HG03520 (cell line): Measurements from ENCODE around the gene GRHPR.

ENCODE experiments used
- ATAC-seq: cut with Tn5 transposase; IDR thresholded peaks from one replicate; pipeline ENCODE4 v1.9.1; 2021; ENCODE audit warnings: mild to moderate bottlenecking, moderate library complexity; ENCODE audit not compliant: unreplicated experiment

Gene GRHPR

DNA sequence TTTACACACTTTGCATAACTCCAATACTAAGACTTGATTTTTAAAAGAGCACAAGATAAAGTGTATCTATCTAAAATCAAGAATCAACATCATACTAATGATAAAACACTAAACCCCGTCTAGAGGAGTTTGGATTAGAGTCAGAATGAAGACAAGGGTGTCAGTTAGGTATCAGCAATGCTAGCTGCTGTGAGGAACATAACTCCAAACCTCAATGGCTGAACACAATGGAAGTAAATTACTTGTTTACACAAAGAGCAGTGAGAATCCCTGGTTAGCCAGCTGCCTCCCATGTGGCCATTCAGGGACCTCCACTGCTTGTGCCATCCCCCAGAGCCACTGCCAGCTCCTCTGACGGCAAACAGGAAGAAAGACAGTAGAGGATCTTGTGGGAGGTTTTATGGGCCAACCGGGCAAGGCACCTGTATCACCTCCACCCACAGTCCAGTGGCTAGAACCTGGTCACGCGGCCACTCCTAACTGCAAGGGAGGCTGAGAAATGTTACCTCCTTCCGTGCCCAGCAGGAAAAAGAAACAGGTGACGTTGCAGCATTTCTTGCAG, 24.0 kb upstream of the GRHPR start:
- no peak for ATAC-seq

DNA sequence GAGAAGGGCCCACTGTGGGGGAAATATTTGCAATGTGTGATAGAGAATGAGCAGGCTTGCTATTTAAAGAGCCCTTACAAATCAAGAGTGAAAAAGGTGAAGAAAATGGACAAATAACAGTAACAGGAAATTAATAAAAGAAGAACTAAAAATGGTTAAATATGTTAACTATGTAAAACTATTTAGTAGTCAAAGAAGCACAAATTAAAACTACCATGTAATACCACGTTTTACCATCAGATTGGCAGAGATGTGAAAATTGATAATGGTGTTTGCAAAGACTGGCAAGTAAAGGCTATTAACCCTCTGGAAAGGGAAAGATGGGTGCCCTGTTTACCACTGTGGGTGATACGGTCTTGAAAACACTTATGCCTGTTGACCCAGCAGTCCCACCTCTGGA, 23.2 kb upstream of the GRHPR start:
- ATAC-seq = no peak

DNA sequence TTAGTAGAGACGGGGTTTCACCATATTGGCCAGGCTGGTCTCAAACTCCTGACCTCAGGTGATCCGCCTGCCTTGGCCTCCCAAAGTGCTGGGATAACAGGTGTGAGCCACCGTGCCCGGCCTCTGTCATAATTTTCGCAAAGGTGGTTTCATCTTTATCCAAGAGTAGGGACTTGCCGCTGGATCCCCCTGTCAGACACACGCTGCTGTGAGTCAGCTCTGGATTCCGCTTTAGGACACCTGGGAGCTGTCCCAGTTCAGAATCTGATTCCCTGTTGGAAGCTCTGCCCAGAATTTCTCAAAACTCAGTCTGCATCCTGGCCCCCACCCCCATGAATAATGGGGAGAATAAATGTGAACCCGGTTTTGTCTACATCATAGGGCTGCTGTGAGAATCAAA, 17.9 kb upstream of the GRHPR start:
- no peak for ATAC-seq

DNA sequence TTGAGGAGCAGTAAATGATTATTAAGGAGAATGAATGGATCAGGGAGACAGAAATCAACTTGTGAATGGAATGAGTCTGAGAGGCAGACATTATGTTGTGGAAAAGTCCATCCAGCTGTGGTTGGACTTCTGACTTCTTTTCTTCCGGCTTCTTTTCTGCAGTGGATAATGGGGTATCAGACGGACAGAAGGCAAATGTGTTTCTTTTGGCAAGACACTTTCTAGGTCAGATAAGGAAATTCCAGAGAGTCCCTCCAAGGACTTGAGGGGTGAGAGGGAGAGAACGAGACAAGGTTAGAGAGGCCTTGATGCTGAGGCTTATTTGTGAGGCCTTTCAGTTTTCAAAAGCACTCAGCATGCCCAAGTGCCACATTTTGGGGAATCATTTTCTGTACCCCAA, 17.1 kb upstream of the GRHPR start:
- no peak for ATAC-seq

DNA sequence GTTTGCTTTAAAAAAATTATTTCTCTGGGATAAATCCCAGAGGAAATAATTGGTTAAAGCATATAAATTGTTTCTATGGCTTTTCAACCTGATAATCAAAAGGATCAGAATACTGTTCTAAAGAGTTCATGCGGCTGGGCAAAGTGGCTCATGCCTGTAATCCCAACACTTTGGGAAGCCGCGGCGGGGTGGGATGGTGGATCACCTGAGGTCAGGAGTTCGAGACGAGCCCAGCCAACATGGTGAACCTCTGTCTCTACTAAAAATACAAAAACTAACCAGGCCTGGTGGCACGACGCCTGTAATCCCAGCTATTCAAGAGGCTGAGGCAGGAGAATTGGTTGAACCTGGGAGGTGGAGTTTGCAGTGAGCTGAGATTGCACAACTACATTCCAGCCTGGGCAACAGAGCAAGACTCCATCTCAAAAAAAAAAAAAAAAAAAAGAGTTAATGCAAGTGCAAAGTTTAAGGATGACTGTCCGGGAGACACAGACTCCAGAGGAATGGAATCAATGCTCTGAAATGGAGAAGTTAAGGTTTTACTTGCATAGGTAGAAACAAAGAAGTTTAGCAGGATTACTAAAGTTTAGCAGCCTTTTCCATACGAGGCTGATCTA, 16.6 kb upstream of the GRHPR start:
- no peak for ATAC-seq

DNA sequence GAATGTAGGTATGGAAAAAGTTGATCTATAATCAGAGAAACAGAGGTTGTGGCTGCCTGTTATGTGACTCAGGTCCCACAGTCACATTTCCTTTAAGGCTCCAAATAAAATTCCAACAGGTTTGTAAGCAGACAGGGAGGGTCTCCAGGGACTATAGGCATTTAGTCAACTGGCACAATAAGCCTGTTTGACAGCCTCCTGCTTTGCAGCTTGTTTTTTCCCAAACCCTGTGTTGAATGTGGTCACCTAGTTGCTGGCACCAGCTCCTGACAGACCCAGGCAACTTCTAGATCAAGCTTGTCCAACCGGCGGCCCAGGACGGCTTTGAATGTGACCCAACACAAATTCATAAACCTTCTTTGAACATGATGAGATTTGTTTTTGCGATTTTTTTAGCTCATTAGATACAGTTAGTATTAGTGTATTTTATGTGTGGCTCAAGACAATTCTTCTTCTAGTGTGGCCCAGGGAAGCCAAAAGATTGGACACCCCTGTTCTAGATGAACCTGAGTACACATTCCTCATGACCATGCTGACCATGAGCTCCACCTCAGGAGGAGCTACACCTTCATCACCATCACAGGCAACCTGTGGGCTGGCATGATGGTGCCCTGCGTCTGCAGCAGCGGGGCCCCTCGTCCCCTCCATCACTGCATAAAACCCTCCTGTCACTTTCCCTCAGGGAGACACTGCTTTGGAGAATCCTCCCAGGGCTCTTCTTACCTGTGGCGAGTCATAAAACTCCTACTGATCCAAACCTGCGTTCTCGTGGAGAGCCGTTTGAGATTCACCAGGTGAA, 15.7 kb upstream of the GRHPR start:
- ATAC-seq = no peak

DNA sequence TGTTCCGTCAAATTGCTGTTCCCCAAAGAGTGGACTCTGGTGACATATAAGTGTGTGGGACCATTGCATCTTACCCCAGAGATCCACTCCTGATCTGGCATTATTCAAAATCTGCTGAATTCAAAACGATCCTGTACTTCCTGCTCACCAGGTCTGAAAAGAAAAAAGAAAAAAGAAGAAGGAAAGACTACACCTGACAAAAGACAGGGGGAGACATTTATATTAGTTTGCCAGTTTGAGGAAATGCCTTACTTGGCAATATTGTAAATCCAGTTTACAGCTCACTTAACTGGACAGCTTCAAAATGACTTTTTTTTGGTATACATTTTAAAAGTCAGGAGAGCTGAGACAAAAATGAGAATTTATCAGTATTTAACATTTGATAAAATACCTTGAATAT, 15.0 kb upstream of the GRHPR start:
- ATAC-seq = no peak

DNA sequence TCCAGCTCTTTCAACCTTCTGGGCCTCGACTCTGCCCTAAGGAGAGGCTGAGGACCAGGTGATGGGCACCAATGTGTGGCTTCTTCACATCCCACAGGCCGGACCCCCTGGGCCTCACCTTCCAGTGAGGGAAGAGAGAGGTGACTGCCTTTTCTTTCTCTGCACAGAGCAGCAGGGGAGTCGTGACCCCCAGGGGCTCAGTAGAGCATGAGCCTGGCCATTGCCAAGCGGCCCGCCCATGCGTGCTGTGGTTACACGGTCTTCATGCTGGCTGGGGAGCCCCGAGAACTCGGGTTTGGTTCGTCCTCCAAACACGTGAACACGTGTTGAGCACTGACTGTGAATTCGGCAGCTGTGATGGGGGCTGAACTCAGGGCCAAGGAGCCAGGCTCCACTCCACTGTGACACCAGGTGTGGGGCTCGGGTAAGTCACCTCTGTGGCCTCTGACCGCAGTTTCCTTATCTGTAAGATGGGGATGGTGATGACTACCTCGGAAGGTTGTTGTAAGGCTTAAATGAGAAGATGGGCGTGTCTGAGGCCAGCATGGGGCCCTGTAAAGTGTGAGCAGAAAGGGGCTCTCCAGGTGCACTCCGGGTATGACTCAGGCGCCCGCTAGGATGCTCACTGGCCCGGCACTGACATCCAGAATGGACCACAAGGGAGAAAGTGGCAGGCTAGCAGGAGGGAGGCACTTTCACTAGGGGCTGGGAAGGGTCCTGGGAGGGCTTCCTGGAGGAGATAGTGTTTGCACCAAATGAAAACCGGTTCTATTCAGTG, 13.4 kb upstream of the GRHPR start:
- peak; percentile 90 for ATAC-seq

DNA sequence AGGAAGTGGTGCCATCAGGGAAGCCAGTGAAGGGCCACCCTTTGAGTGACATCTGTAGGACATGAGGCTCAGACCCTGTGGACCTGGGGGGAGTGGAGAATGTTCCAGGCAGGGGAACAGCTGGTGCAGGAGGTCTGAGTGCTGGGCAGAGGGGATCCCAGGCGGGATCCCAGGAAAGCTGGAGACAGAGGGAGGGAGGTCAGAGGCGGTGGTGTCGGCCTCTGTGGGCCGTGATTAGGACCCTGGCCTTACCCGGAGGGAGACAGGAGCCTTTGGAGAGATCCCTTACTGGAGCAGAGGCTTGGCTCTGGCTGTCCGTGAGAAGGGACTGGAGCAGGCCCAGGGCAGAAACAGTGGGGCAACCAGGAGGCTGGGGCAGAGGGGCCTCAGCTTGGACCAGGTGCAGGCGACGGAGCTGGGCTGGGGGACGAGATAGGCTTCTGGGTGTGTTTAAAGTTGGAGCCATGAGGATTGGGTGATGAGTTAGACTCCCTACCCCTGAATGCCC, 12.1 kb upstream of the GRHPR start:
- no peak for ATAC-seq

DNA sequence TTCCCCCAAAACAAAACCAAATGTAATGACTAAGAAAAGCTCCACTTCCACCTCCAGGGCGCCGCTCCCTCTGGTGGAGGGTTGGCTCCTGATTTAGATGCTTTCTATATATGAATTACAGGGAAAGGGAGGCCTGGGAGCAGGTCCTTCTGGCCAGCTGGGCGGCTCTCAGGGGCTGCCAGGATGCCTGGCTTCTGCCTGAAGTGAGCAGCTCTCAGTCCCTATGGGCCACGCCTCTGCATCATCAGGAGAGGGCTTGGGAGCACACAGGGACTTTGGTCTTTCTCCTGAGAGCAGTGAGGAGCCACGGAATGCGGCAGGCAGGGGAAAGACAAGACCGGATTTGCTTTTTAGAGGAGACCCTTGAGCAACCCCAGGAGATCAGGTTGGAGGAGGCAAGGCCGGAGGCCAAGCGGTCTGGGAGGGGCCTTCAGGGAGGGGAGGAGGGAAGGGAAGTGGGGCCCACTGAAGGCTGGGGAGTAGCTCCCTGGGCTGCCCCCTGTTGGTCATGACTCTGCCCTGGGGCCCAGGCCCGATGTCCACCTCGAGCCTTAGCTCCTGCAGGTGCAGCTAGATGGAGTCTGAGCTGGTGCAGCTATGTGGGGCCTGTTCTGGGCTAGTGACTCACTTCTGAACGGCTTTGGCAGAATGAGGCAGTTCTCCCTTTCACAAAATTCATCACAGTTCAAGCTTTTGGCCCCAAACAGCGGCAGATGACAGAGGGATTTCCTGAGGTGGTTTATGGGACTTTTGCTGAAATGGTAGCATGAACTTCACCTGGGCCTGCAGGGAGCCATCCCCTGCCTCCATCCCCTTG, 11.3 kb upstream of the GRHPR start:
- ATAC-seq = peak; percentile 16

DNA sequence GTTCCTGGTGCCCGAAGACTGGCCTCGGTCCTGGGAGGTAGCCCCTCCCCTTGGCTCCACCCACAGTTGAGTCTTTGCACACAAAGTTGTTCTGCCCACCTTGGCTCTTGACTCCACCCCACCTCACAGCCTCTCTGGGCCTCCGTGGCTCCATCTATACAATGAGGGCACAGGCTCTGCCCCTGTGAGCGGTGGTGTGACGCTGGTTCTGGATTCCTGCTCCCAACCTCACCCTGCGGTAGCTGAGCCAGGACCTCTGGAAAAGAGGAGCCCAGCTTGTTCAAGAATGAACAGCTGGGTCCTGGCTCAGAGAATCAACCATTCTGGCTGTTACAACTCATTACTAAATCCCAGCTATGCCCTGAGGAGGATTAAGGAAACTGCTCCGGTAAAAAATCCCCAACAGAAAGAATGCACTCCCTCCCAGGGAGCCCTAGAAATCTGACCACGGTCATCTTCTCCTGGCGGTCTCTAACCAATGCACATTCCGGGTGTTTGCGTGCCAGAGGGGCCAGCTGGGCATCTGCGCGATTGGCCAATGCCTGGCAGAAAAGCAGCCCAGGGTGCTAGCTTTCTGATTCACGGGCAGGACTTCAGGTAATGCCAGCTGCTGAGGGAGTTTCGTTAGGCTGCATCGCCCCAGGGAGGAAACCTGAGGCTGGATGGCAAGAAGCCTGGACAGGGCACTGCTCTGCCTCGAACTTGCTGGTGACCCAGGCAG, 9.9 kb upstream of the GRHPR start:
- no peak for ATAC-seq

DNA sequence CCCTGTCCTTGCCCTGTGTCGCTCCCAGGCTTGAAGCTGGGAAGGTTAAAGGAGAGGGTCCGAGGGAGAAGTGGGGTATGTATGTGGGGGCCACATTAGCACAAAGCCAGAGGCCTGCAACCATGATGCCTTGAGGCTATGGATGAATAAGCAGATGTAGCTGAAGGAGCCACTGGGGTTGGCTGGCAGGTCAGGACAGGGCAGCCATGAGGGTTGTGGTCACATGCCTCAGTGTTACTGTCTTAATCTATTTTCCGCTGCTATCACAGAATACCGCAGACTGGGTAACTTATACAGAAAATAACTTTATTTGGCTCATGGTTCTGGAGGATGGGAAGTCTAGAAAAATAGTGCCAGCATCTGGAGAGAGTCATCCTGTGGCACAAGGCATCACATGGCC, 9.2 kb upstream of the GRHPR start:
- no peak for ATAC-seq

DNA sequence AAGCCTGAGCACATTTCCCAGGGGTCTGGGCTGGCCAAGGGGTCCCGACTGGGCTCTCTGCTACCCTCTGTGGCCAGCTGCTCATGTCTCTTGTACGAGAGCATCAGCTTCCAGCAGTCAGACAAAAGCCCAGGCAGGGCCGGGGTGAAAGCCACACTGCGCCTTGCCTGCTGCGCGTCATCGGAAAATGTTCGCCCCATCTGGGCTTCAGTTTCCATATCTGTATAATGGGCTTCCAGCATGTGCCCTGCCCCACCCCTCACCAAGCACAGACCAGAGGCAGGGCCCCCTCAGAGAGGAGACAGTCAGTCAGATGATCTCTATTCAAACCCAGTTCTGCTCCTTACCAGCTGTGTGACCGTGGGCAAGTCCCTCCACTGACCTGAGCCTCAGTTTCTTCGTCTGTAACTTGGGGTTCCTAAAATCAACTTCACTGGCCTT, 8.0 kb upstream of the GRHPR start:
- ATAC-seq = no peak

DNA sequence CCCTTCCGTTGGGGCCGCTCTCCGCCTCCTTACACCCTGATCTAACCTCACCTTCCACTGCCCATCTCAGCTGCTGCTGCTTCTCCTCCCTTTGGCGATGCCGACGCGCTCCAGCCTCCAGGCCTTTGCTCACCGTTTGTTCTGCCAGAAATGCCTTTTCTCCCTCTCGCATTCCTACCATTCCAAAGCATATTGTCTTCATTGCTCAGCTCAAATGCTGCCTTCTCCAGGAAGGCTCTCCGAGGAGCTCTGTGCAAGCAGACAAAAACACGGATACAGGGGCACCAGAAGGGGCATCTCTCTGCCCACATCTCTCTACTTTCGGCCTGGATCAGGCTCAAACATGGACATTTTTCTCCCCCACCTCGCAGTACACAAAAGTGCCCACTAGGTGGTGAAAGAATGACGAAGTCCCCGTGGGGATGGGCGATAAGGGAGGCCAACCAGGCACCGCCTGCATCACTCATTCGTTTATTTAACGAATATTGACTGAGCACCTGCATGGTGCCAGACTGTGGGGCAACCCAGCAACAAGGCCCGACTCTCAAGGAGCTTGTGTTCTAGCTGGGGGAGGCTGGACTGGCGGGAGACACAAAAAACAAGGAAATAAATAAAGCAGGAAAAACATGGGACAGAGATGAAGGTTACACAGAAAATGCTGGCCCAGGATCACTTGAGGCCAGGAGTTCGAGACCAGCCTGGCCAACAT, 7.3 kb upstream of the GRHPR start:
- no peak for ATAC-seq

DNA sequence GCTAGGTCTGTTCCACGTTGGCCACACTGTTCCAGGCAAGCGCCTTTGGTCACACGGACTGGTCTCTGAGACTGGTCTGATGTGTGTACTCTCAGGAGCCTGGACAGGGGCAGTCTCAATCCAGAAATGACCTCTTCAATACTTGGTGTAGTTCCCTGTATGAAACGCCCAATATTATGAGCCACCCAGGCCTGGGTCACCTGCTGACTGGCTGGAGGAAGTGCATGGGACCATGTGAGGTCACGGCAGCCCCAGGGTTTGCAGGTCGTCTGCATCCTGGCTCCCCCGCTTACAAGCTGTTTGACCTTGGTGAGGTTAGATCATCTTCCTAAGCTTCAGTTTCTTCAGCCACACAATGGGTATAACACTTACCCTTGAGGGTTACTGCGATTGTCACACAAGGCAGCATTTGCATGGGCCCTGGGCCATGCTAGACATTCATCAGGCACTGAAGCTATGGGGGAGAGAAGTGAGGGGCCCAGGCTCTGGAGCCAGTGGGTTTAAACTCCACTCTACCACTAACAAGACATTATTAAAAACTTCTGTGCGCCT, 5.2 kb upstream of the GRHPR start:
- no peak for ATAC-seq

DNA sequence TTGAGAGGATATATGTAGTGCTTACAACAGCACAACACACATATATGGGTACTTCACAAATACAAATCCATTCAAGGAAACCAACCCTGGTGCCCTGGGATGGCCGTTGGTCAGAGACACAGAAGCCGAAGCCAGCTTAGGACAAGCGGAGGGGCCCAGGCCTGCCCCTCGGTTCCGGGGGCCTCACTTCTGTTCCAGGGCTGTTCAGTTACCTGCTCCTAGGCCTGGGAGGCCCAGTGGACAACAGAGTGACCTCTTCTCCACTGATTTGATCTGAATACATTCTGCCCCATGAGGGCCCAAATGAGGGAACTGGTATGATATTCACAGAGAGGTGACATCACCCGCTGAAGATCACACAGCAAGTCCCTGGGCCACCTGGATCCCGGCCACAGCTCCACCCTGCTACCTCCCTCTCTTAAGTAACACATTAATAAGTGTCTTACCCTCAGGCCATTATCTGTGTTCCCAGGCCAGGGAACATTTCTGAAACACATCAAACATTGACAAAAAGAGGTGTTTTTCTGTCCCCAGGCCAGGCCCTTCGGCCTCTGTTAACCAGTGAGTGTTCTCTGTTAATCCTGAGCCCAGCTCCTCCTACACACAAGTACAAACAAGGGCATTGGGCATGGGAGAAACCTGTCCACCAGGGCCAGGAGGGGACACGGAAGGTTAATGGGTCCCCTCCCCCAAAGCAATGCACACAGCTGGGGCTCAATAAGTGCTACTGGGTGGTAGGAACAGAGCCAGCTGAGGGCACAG, 4.5 kb upstream of the GRHPR start:
- ATAC-seq = no peak

DNA sequence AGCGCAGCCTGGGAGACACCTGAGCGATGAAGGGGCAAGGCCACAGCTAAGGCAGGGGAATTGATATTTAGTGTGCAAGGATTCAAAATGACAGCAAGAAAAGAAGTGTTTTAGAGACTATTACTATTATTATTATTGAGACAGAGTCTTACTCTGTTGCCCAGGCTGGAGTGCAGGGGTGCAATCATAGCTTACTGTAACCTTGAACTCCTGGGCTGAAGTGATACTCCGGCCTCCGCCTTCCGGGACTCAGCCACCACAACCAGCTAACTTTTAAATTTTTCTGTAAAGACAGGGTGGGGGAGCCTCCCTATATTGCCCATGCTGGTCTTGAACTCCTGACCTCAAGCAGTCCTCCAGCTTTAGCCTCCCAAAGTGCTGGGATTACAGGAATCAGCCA, 3.3 kb upstream of the GRHPR start:
- ATAC-seq = no peak
